SK-N-SH (cell line): ENCODE measurements around the gene BSCL2. TPM values are rescaled to one million over a fixed set of nuclear protein-coding genes. Genes with fewer than 3 reads are reported as not detected.
A peak's percentile ranks its signal among the peaks of the same experiment; 100 is the strongest.

Experiments
- CTCF ChIA-PET: fragments of 300-600, 350-600 bp; formaldehyde crosslinking; extraction: SDS; loops from one replicate; lab custom pipeline; 2021; lab: Yijun Ruan, JAX
- POLR2A ChIA-PET: fragments of 350-600 bp; sonication (Branson Sonifier 250); formaldehyde crosslinking; extraction: SDS; loops from one replicate; lab custom pipeline; 2020; ENCODE audit warnings: antibody characterized with exemption, inconsistent platforms; lab: Yijun Ruan, JAX
- DNase-seq: peaks from one replicate; pipeline ENCODE4 v3.0.0; 2012
- H2AFZ ChIP-seq: fragments of 200-600 bp; sonication (generic); 2 replicates; pipeline ENCODE4 v1.8.1; 2016; ENCODE audit warnings: antibody characterized with exemption, mild to moderate bottlenecking, low read depth
- H3F3A ChIP-seq: fragments of 200-600 bp; sonication (generic); replicated peaks from 2 replicates; pipeline ENCODE3; 2016; ENCODE audit warnings: antibody characterized with exemption, mild to moderate bottlenecking; ENCODE audit not compliant: insufficient read depth
- H3K27ac ChIP-seq, 2 experiments: fragments of 200-500 bp in 1 of 2; fragments of 200-600 bp in 1 of 2; sonication (Bioruptor generic) in 1 of 2; sonication (generic), shearing (Covaris generic) in 1 of 2; 2 replicates each; pipeline versions ENCODE4 v1.5.1 to v1.6.1; 2014 to 2016; ENCODE audit warnings: low read depth in 2 of 2, inconsistent platforms in 1 of 2, low read length in 1 of 2, mild to moderate bottlenecking in 1 of 2, mixed read lengths in 1 of 2
- H3K27me3 ChIP-seq: fragments of 200-600 bp; sonication (generic), shearing (Covaris generic); 2 replicates; pipeline ENCODE4 v1.6.1; 2016; ENCODE audit warnings: mixed run types; ENCODE audit not compliant: insufficient read depth
- H3K36me3 ChIP-seq, 2 experiments: fragments of 200-500 bp in 1 of 2; fragments of 200-600 bp in 1 of 2; sonication (Bioruptor generic) in 1 of 2; sonication (generic) in 1 of 2; replicated peaks in 1 of 2; 2 replicates each; pipeline versions ENCODE3 to v1.5.1; 2014 to 2016; ENCODE audit warnings: low read length in 1 of 2, mild to moderate bottlenecking in 1 of 2; ENCODE audit not compliant: insufficient read depth in 2 of 2, control insufficient read depth in 1 of 2
- H3K4me1 ChIP-seq, 2 experiments: fragments of 200-500 bp in 1 of 2; fragments of 200-600 bp in 1 of 2; sonication (Bioruptor generic) in 1 of 2; sonication (generic), shearing (Covaris generic) in 1 of 2; 2 replicates each; pipeline versions ENCODE4 v1.5.1 to v1.6.1; 2014 to 2016; ENCODE audit warnings: low read depth in 1 of 2, low read length in 1 of 2, mixed run types in 1 of 2; ENCODE audit not compliant: insufficient read depth in 2 of 2, control insufficient read depth in 1 of 2
- H3K4me2 ChIP-seq: fragments of 200-600 bp; sonication (generic), shearing (Covaris generic); 2 replicates; pipeline ENCODE4 v1.6.1; 2017; ENCODE audit warnings: mixed run types
- H3K4me3 ChIP-seq, 2 experiments: fragments of 200-500 bp in 1 of 2; fragments of 200-600 bp in 1 of 2; sonication (Bioruptor generic) in 1 of 2; sonication (generic), shearing (Covaris generic) in 1 of 2; 2 replicates each; pipeline versions ENCODE4 v1.5.1 to v1.8.1; 2014 to 2016; ENCODE audit warnings: low read depth in 2 of 2, inconsistent platforms in 1 of 2, low read length in 1 of 2, mild to moderate bottlenecking in 1 of 2, mixed read lengths in 1 of 2, moderate library complexity in 1 of 2
- H3K79me2 ChIP-seq: fragments of 200-600 bp; sonication (generic); 2 replicates; pipeline ENCODE4 v1.8.1; 2017; ENCODE audit warnings: mild to moderate bottlenecking; ENCODE audit not compliant: insufficient read depth
- H3K9ac ChIP-seq: fragments of 200-600 bp; sonication (generic); 2 replicates; pipeline ENCODE4 v1.6.1; 2017; ENCODE audit warnings: mixed run types
- H3K9me2 ChIP-seq: fragments of 200-600 bp; sonication (generic); 2 replicates; pipeline ENCODE4 v1.6.1; 2017; ENCODE audit warnings: mixed run types
- H3K9me3 ChIP-seq: fragments of 200-600 bp; sonication (generic); 2 replicates; pipeline ENCODE4 v1.6.1; 2017; ENCODE audit warnings: mixed run types, mild to moderate bottlenecking, moderate library complexity
- H4K20me1 ChIP-seq: fragments of 200-600 bp; sonication (generic); 2 replicates; pipeline ENCODE4 v1.6.1; 2017; ENCODE audit warnings: mild to moderate bottlenecking, mixed run types; ENCODE audit not compliant: insufficient read depth
- CHD2 ChIP-seq: fragments of 150-350 bp; IDR thresholded peaks from 2 replicates; pipeline ENCODE4 v1.6.1; 2018; ENCODE audit warnings: low read length; ENCODE audit not compliant: partially characterized antibody
- ELF1 ChIP-seq: IDR thresholded peaks from 2 replicates; pipeline ENCODE4 v1.4.0; 2012
- EP300 ChIP-seq, 2 experiments: IDR thresholded peaks; 2 replicates each; pipeline versions ENCODE4 v1.4.0 to v1.6.1; 2012; ENCODE audit warnings: borderline replicate concordance in 1 of 2, low read depth in 1 of 2, low read length in 1 of 2
- EZH2phosphoT487 ChIP-seq: fragments of 200-600 bp; sonication (generic); IDR thresholded peaks from 2 replicates; pipeline ENCODE4 v1.6.1; 2017; ENCODE audit warnings: low read depth, mixed run types, mild to moderate bottlenecking, antibody characterized with exemption, moderate library complexity, borderline replicate concordance
- GATA2 ChIP-seq: sonication (generic); formaldehyde crosslinking; IDR thresholded peaks from 2 replicates; pipeline ENCODE4 v1.5.0; 2020; ENCODE audit warnings: mild to moderate bottlenecking, missing genetic modification reagents
- IRF3 ChIP-seq: fragments of 150-350 bp; IDR thresholded peaks from 2 replicates; pipeline ENCODE4 v1.6.1; 2016; ENCODE audit warnings: mild to moderate bottlenecking, low read depth, low read length
- NRF1 ChIP-seq: IDR thresholded peaks from 2 replicates; pipeline ENCODE4 v1.6.1; 2012; ENCODE audit warnings: low read depth, mild to moderate bottlenecking, low read length
- RAD21 ChIP-seq: IDR thresholded peaks from 2 replicates; pipeline ENCODE4 v1.6.1; 2012; ENCODE audit warnings: mild to moderate bottlenecking, low read length
- RXRA ChIP-seq: IDR thresholded peaks from 2 replicates; pipeline ENCODE4 v1.4.0; 2012; ENCODE audit warnings: low read depth, mild to moderate bottlenecking, borderline replicate concordance
- TAF1 ChIP-seq: IDR thresholded peaks from 2 replicates; pipeline ENCODE4 v1.6.1; 2012; ENCODE audit warnings: low read depth, mild to moderate bottlenecking, low read length, moderate library complexity, borderline replicate concordance
- USF1 ChIP-seq: IDR thresholded peaks from 2 replicates; pipeline ENCODE4 v1.4.0; 2012; ENCODE audit warnings: low read depth, borderline replicate concordance
- WGBS: methylation state at CpG from one replicate; pipeline ENCODE4 v1.1.6; 2017; ENCODE audit warnings: low lambda C conversion rate; 5-methylcytosine and 5-hydroxymethylcytosine counted together
- polyA plus RNA-seq, 3 experiments: library from polyadenylated mRNA; depleted of rRNA; stranded (reverse); fragments of >200 nt; gene quantifications; 2 replicates each; pipeline ENCODE4 v1.2.3, GENCODE V29; 2012
- TF ChIP-seq, protein P1 (sequence below): fragments of 150-350 bp; IDR thresholded peaks from 2 replicates; pipeline ENCODE4 v1.6.1; 2017; ENCODE audit warnings: antibody characterized with exemption, low read length, low read depth, borderline replicate concordance
- TF ChIP-seq, protein P2 (sequence below): fragments of 200-600 bp; sonication (generic); IDR thresholded peaks from 2 replicates; pipeline ENCODE4 v1.6.1; 2017; ENCODE audit warnings: antibody characterized with exemption, mild to moderate bottlenecking, moderate library complexity

Gene BSCL2
- polyA plus RNA-seq, 1 of the 3 experiments (the other 2 are of a cell fraction): 81.5 TPM

DNA sequence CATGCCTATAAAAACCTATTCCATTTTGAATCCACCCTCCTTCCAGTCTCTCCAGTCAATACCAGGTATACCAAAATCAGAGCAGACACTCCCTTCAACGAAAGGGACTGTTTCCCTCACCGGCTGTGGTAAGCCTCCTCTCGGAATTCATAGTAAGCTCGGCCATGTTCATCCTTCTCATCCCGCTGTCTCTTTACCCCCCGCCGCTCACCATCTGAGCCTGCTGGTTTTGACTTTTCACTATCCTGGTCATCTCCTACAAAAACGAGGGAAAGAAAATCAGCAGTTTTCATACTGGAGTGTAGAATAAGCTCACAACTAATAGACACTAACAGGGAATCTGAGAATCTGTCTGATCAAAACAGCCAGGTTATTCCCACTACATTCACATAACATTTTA lies 16.9 kb upstream of the BSCL2 start:
- TF ChIP-seq RAD21 (no peak), RXRA (no peak), ELF1 (no peak), NRF1 (no peak), CHD2 (no peak), IRF3 (no peak), GATA2 (CRISPR knock-in tag) (no peak), EP300 (IDR thresholded peaks at IDR 0.05; ENCODE audit: borderline replicate concordance in 1 of 2, low read depth in 1 of 2, low read length in 1 of 2) (no peak), EZH2phosphoT487 (no peak), USF1 (no peak), TAF1 (no peak)
- TF ChIP-seq, protein P1, sequence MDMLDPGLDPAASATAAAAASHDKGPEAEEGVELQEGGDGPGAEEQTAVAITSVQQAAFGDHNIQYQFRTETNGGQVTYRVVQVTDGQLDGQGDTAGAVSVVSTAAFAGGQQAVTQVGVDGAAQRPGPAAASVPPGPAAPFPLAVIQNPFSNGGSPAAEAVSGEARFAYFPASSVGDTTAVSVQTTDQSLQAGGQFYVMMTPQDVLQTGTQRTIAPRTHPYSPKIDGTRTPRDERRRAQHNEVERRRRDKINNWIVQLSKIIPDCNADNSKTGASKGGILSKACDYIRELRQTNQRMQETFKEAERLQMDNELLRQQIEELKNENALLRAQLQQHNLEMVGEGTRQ: no peak
- TF ChIP-seq, protein P2, sequence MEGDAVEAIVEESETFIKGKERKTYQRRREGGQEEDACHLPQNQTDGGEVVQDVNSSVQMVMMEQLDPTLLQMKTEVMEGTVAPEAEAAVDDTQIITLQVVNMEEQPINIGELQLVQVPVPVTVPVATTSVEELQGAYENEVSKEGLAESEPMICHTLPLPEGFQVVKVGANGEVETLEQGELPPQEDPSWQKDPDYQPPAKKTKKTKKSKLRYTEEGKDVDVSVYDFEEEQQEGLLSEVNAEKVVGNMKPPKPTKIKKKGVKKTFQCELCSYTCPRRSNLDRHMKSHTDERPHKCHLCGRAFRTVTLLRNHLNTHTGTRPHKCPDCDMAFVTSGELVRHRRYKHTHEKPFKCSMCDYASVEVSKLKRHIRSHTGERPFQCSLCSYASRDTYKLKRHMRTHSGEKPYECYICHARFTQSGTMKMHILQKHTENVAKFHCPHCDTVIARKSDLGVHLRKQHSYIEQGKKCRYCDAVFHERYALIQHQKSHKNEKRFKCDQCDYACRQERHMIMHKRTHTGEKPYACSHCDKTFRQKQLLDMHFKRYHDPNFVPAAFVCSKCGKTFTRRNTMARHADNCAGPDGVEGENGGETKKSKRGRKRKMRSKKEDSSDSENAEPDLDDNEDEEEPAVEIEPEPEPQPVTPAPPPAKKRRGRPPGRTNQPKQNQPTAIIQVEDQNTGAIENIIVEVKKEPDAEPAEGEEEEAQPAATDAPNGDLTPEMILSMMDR: no peak
- TF ChIP-seq, all 33 proteins: peak for 0
- Histone ChIP-seq H3K27ac (no peak overlapping the region), H3K9me2 (no peaks in the 10 kb centered on the region), H3K4me2 (peak overlapping the region; percentile 93), H3K4me3 (peak overlapping the region; percentile 89 to 92), H4K20me1 (peaks cover 36% of the 10 kb centered on the region), H3F3A (peaks cover 26% of the 10 kb centered on the region), H2AFZ (no peak overlapping the region), H3K4me1 (peaks cover 9 to 15% of the 10 kb centered on the region in 2 experiments; a peak in 3 of 4 replicates), H3K27me3 (no peaks in the 10 kb centered on the region), H3K36me3 (peaks cover 51 to 66% of the 10 kb centered on the region in 2 experiments), H3K79me2 (peaks cover 84% of the 10 kb centered on the region), H3K9me3 (no peaks in the 10 kb centered on the region), H3K9ac (peak overlapping the region; percentile 88; the same call in 1 of the 2 replicates)
- DNase-seq: no peak
- ChIA-PET POLR2A (interaction anchor here (0.9 to 4.5 kb wide), 3 partner anchors 14 to 117 kb away, joined by 3 to 24 read pairs (median 3); no protein-coding TSS in a partner anchor), CTCF (interaction anchor here (1.0 to 1.9 kb wide), 4 partner anchors 30 to 133 kb away, joined by 3 to 6 read pairs (median 4); partner anchors contain the start of genes TMEM223 and TUT1)
- WGBS: 56% methylated on average over 8 of the region's 8 CpGs
